GM12891 (cell line): ENCODE results near the gene VWA8.
"Not testable (repeated sequence)": the region's sequence is repeated elsewhere in the genome, so short reads cannot be mapped to it uniquely, and the experiment has no call there.

Source experiments
- DNase-seq: peaks from one replicate; pipeline ENCODE4 v3.0.0; 2011; ENCODE audit warnings: low spot score; ENCODE audit not compliant: insufficient read length
- FAIRE-seq: peaks from 2 replicates; lab custom pipeline; 2011; peaks lifted over from hg19 to GRCh38; lab: Jason Lieb, UNC
- PAX5 ChIP-seq: IDR thresholded peaks from 2 replicates; pipeline ENCODE4 v1.6.1; 2011; ENCODE audit warnings: low read length, moderate library complexity, mild to moderate bottlenecking; ENCODE audit not compliant: insufficient read depth, severe bottlenecking
- POLR2A ChIP-seq: IDR thresholded peaks from 2 replicates; pipeline ENCODE4 v1.6.1; 2011; ENCODE audit warnings: low read depth, low read length, control low read depth
- POLR2AphosphoS5 ChIP-seq: IDR thresholded peaks from 2 replicates; pipeline ENCODE4 v1.6.1; 2011; ENCODE audit warnings: low read depth, low read length, control low read depth
- POU2F2 ChIP-seq: IDR thresholded peaks from 2 replicates; pipeline ENCODE4 v1.6.1; 2011; ENCODE audit warnings: low read depth, mild to moderate bottlenecking, control low read depth, low read length, moderate library complexity
- SPI1 ChIP-seq: IDR thresholded peaks from 2 replicates; pipeline ENCODE4 v1.6.1; 2011; ENCODE audit warnings: low read depth, low read length, control low read depth
- TAF1 ChIP-seq: IDR thresholded peaks from 2 replicates; pipeline ENCODE4 v1.6.1; 2011; ENCODE audit warnings: low read depth, low read length, control low read depth

VWA8 gene

GRCh38 chr13:41909506-41909905 lies 51.4 kb downstream of the VWA8 start:
- no peak for TF ChIP-seq POLR2A
- no peak for TF ChIP-seq TAF1
- DNase-seq (no peak), FAIRE-seq (no peak)

DNA sequence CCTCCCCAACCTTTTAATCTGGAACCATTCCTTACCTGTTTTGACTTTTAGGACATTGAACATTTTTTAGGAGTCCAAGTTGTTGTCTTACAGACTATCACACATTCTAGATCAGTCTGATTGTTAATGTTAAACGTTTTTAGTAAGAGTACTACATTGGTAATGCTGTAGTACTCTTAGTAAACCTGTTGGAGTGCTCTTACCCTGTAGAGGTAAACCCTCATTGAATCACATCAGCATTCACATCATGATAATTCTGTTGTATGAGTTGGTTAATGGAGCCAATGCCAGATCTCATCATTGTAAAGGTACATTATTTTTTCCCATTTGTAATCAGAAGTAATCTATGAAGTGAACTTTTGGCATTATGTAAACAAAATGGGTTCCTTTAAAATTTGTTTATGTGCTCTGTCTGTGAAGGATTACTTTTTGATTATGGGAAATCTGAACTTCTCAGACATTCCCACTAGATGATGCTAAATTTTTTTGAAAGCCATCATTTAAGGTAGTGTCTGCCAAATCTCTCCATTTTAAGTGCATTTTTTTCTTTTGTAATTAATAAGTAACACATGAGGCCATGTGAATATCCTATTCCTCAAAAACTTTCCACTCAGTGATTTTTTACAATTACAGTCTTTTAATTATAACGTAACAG lies 55.2 kb downstream of the VWA8 start:
- FAIRE-seq (peak; percentile 93), DNase-seq (peak; percentile 15)
- no peak for TF ChIP-seq PAX5
- TF ChIP-seq POLR2AphosphoS5: no peak
- no peak for TF ChIP-seq POLR2A
- no peak for TF ChIP-seq SPI1
- TF ChIP-seq POU2F2: no peak
- no peak for TF ChIP-seq TAF1

DNA sequence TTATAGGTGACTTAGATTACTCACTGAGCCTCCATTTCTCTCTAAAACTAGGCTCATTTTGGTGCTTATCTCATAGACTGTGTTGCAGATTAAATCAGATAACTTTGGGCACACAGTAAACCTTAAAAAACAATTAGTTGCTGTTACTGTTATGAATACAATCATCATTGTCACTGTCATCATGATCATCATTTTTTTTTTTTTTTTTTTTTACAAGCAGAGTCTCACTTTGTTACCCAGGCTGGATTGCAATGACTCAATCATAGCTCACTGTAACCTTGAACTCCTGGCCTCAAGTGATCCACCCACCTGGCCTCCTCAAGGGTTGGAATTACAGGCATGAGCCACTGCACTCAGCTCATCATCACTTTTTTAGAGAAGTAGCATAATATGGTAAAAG lies 60.0 kb downstream of the VWA8 start:
- no peak for FAIRE-seq
- no peak for TF ChIP-seq POU2F2
- TF ChIP-seq POLR2AphosphoS5: no peak
- no peak for TF ChIP-seq SPI1
- TF ChIP-seq TAF1: no peak
- no peak for TF ChIP-seq PAX5
- DNase-seq: no peak

DNA sequence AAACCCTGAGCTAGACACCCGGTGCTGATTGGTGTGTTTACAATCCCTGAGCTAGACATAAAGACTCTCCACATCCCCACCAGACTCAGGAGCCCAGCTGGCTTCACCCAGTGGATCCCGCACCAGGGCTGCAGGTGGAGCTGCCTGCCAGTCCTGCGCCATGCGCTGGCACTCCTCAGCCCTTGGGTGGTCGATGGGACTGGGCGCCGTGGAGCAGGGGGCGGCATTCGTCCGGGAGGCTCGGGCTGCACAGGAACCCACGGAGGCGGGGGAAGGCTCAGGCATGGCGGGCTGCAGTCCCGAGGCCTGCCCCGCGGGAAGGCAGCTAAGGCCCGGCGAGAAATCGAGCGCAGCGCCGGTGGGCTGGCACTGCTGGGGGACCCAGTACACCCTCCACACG lies 62.5 kb downstream of the VWA8 start:
- FAIRE-seq, DNase-seq: not testable (repeated sequence)

GRCh38 chr13:41897126-41897525 lies 63.8 kb downstream of the VWA8 start:
- FAIRE-seq (no peak), DNase-seq (no peak)
- TF ChIP-seq POLR2A (no peak), PAX5 (no peak), TAF1 (no peak), POU2F2 (no peak), SPI1 (no peak), POLR2AphosphoS5 (no peak)

GRCh38 chr13:41895478-41895877 lies 65.4 kb downstream of the VWA8 start:
- TF ChIP-seq PAX5: no peak
- TF ChIP-seq SPI1: no peak
- TF ChIP-seq POLR2A: no peak
- no peak for TF ChIP-seq POLR2AphosphoS5
- no peak for TF ChIP-seq TAF1
- no peak for TF ChIP-seq POU2F2
- DNase-seq (no peak), FAIRE-seq (no peak)

DNA sequence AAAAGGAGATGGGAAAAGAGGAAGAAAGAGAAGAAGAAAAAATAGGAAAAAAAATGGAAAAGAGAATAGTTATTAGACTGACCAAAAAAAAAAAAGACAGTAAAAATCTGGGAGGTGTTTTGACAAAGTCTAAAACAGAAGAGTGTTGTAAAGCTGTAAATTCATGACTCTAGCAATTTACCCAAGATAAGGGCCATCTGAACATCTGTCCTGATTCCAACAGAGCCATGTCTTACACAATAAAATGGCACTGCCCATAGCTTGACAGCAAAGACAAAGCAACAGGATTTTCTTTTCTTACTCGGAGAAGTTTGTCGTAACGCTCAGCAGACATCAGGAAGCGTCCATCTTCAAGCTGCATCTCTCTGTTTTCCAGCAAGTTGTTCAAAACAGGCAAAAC lies 69.8 kb downstream of the VWA8 start:
- TF ChIP-seq SPI1: no peak
- TF ChIP-seq POLR2AphosphoS5: no peak
- TF ChIP-seq TAF1: no peak
- TF ChIP-seq POU2F2: no peak
- TF ChIP-seq PAX5: no peak
- no peak for TF ChIP-seq POLR2A
- FAIRE-seq (no peak), DNase-seq (no peak)

- no peak for TF ChIP-seq SPI1
- no peak for TF ChIP-seq POU2F2
- TF ChIP-seq PAX5: no peak
- TF ChIP-seq TAF1: no peak
- TF ChIP-seq POLR2AphosphoS5: no peak
- no peak for TF ChIP-seq POLR2A
- no peak for DNase-seq
- no peak for FAIRE-seq
These were observed 77.8 kb downstream of the VWA8 start for GRCh38 chr13:41883147-41883546.

- not testable (repeated sequence) for FAIRE-seq
These were observed 79.0 kb downstream of the VWA8 start for GRCh38 chr13:41881890-41882289.

GRCh38 chr13:41880966-41881365 lies 79.9 kb downstream of the VWA8 start:
- FAIRE-seq (no peak), DNase-seq (no peak)
- no peak for TF ChIP-seq POLR2AphosphoS5
- TF ChIP-seq PAX5: no peak
- no peak for TF ChIP-seq POLR2A
- no peak for TF ChIP-seq TAF1
- TF ChIP-seq SPI1: no peak
- no peak for TF ChIP-seq POU2F2

More at GRCh38 chr13:41881890-41882289, 79.0 kb downstream of the VWA8 start:
- not testable (repeated sequence) for DNase-seq

- DNase-seq: no peak
- no peak for TF ChIP-seq POLR2A
- no peak for TF ChIP-seq POU2F2
- TF ChIP-seq POLR2AphosphoS5: no peak
- no peak for TF ChIP-seq SPI1
- no peak for TF ChIP-seq TAF1
- no peak for TF ChIP-seq PAX5
- FAIRE-seq: no peak
These were observed 96.3 kb downstream of the VWA8 start for GRCh38 chr13:41864658-41865057.

GRCh38 chr13:41862659-41863058 lies 98.2 kb downstream of the VWA8 start:
- peak; percentile 78 for FAIRE-seq
- not testable (repeated sequence) for DNase-seq
